GM13976 (cell line): ENCODE data around the gene ACVR2A.

ENCODE experiments used
- DNase-seq: peaks from one replicate; pipeline ENCODE4 v3.0.0; 2012; ENCODE audit warnings: low spot score
- in situ Hi-C: fragments of 300-500 bp; cut with MboI; formaldehyde crosslinking; loops from one replicate; pipeline ENCODE4 v1.12.0; 2022; ENCODE audit warnings: low sequenced_read_pairs, mixed read lengths, inconsistent platforms; ENCODE audit not compliant: unreplicated experiment
- TF ChIP-seq, protein P1 (sequence below): IDR thresholded peaks from 2 replicates; pipeline ENCODE4 v1.5.1; 2012; ENCODE audit warnings: borderline replicate concordance, mild to moderate bottlenecking; ENCODE audit not compliant: insufficient read depth; ENCODE audit errors: extremely low read depth, missing control alignments, control extremely low read depth

Gene ACVR2A

DNA sequence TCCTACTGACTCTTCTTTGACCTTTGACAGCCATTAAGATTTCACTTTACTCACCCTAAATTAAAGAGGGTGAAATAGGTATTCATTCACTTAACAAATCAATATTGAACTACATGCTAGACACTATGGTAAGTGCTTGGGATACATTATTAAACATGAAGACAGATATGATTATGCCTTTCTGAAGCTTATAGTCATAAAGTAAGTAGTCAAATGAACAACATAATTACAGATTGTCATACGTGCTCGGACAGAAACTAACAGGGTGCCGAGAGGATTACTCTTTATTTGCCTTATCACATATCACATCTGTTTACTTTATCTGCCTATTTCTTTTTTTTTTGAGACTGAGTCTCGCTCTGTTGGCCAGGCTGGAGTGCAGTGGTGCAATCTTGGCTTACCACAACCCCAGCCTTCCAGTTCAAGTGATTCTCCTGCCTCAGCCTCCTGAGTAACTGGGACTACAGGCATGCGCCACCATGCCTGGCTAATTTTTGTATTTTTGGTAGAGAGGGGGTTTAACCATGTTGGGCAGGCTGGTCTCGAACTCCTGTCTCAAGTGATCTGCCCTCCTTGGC is 9.8 kb downstream of the ACVR2A start:
- in situ Hi-C loops: no loop called here
- TF ChIP-seq, protein P1, sequence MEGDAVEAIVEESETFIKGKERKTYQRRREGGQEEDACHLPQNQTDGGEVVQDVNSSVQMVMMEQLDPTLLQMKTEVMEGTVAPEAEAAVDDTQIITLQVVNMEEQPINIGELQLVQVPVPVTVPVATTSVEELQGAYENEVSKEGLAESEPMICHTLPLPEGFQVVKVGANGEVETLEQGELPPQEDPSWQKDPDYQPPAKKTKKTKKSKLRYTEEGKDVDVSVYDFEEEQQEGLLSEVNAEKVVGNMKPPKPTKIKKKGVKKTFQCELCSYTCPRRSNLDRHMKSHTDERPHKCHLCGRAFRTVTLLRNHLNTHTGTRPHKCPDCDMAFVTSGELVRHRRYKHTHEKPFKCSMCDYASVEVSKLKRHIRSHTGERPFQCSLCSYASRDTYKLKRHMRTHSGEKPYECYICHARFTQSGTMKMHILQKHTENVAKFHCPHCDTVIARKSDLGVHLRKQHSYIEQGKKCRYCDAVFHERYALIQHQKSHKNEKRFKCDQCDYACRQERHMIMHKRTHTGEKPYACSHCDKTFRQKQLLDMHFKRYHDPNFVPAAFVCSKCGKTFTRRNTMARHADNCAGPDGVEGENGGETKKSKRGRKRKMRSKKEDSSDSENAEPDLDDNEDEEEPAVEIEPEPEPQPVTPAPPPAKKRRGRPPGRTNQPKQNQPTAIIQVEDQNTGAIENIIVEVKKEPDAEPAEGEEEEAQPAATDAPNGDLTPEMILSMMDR: no peak

DNA sequence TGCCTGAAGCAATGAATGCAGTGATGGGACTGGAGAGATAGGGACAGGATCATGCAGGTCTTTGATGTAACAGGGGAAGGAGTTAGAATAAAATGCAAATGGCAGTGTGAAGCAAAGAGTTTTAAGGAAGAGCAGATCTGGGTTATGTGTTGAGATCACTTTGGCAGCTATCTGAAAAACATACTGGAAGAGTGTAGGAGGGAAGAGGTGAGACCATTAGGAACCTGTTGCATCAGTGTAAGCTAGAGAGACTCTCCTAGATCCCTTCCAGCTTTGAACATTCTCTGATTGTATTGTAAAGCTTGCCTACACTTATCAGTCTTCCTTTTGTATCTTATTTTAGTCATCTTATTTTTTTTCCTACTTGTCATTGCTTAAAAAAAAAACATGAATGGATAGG is 10.5 kb downstream of the ACVR2A start:
- in situ Hi-C loops: no loop called here
- DNase-seq: no peak
- TF ChIP-seq, protein P1: no peak

More for the DNA sequence above, 9.8 kb downstream of the ACVR2A start:
- DNase-seq: no peak

DNA sequence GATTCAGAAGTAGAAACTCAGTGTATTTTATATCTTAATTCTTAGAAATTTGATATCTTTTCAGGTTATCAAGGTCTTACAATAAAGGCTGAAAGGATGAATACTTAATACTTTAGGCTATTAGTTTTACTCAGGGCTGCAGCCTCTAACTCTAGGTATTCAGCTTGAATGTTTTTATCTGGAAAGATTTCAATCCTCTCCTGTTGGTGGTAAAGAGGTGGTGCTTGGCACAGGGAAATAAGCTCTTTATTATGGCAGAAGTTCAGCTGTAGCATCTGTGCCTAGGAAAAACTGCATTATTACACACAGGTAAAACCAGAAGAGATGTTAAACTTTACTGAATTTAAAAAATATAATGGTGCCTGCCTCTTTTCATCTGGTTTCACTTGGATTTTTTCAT is 11.1 kb downstream of the ACVR2A start:
- TF ChIP-seq, protein P1: no peak
- in situ Hi-C loops: no loop called here
- DNase-seq: no peak

DNA sequence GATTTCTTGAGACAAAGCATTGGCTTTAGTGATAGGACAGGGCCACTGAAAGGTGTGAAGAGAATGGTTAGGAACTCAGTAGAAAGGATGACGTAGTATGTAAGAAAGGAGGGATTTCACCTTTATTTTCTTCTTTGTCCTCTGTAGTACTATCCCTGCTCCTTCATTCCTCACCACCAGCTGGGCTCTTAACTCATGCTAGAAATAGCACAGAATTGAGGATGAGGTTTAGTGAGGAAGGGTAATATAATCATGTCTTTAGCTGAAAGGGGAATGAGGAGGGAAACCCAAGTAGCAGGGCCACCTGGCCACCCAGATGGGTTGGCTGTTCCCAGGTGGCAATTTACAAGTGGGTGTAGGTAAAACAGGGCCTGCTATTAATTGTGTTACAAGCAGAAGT is 15.2 kb downstream of the ACVR2A start:
- TF ChIP-seq, protein P1: no peak
- in situ Hi-C loops: no loop called here
- DNase-seq: no peak

DNA sequence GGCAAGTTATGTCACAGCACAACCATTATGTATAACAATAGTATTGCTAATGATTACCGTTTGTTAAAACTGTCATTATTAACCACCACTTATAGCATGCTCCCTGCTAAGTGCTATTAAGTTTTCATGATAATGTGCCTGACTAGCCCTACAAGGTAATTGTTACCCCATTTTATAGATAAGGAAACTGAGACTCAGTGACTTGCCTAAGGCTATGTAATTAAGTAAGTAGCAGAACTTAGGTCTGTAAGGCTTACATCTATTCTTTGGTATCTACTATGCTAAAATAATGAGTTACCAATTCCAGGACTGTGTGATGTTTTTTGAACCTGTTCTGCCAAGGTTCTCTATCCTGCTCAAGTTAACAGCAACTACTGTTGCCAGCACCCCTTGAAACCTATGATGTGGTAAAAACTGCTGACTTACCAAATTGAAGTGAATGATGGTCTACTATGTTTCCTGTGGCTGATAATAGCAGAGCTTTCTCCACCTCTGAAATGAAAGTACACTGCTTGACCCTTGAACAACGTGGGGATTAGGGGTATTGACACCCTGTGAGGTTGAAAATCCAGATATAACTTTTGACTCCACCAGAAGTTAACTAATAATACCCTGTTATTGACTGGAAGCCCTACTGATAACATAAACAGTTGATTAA is 18.2 kb downstream of the ACVR2A start:
- in situ Hi-C loops: no loop called here
- no peak for DNase-seq
- TF ChIP-seq, protein P1: no peak

DNA sequence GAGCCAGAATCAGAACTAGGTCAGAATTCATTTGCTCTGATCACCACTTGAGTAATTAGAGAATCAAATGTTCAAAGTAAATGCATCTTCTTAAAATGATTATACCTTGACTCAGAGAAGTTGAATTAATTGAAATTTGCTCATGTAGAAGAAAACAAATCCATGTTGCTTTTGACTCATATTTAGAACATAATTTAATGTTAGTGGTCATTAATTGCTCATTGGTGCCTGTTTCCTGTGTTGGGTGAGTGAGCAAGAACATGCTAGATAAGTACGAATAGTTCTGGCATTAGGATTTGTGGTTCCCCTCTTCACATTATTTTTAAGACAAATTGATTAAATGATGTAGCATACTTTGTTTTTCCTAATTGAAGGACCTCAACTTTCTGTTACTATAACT is 19.0 kb downstream of the ACVR2A start:
- TF ChIP-seq, protein P1: no peak
- in situ Hi-C loops: no loop called here
- DNase-seq: no peak
